ENCODE measurements around the gene EFNA5.

EFNA5 gene

GRCh38 chr5:107580889-107581820, 89.6 kb downstream of the EFNA5 start:
- in situ Hi-C loops (cut with MboI; ENCODE audit: low pct_unique_long_range_greater_than_20kb, low sequenced_read_pairs): no loop called here
- DNase-seq: no peak

- no peak for DNase-seq
- in situ Hi-C loops (cut with MboI; ENCODE audit: low pct_unique_long_range_greater_than_20kb, low sequenced_read_pairs): no loop called here
Measured at GRCh38 chr5:107578051-107578635, 92.6 kb downstream of the EFNA5 start.

- in situ Hi-C loops (cut with MboI; ENCODE audit: low pct_unique_long_range_greater_than_20kb, low sequenced_read_pairs): no loop called here
- no peak for DNase-seq
Measured at GRCh38 chr5:107577394-107577950, 93.3 kb downstream of the EFNA5 start.

GRCh38 chr5:107576736-107577393, 93.9 kb downstream of the EFNA5 start:
- DNase-seq: no peak
- in situ Hi-C loops (cut with MboI; ENCODE audit: low pct_unique_long_range_greater_than_20kb, low sequenced_read_pairs): no loop called here

- in situ Hi-C loops (cut with MboI; ENCODE audit: low pct_unique_long_range_greater_than_20kb, low sequenced_read_pairs): no loop called here
- DNase-seq: no peak
Measured at GRCh38 chr5:107576155-107576554, 94.6 kb downstream of the EFNA5 start.

- DNase-seq: no peak
- in situ Hi-C loops (cut with MboI; ENCODE audit: low pct_unique_long_range_greater_than_20kb, low sequenced_read_pairs): no loop called here
Measured at GRCh38 chr5:107574287-107574686, 96.5 kb downstream of the EFNA5 start.

- in situ Hi-C loops (cut with MboI; ENCODE audit: low pct_unique_long_range_greater_than_20kb, low sequenced_read_pairs): no loop called here
- no peak for DNase-seq
Measured at GRCh38 chr5:107572715-107573368, 97.9 kb downstream of the EFNA5 start.

GRCh38 chr5:107571621-107572536, 98.9 kb downstream of the EFNA5 start:
- DNase-seq: peak; percentile 85
- in situ Hi-C loops (cut with MboI; ENCODE audit: low pct_unique_long_range_greater_than_20kb, low sequenced_read_pairs): no loop called here

- no peak for DNase-seq
- in situ Hi-C loops (cut with MboI; ENCODE audit: low pct_unique_long_range_greater_than_20kb, low sequenced_read_pairs): no loop called here
Measured at GRCh38 chr5:107570805-107571531, 99.8 kb downstream of the EFNA5 start.

- in situ Hi-C loops (cut with MboI; ENCODE audit: low pct_unique_long_range_greater_than_20kb, low sequenced_read_pairs): no loop called here
- no peak for DNase-seq
Measured at GRCh38 chr5:107570181-107570580, 100.6 kb downstream of the EFNA5 start.

GRCh38 chr5:107567901-107568671, 102.7 kb downstream of the EFNA5 start:
- DNase-seq: no peak
- in situ Hi-C loops (cut with MboI; ENCODE audit: low pct_unique_long_range_greater_than_20kb, low sequenced_read_pairs): no loop called here

- DNase-seq: no peak
- in situ Hi-C loops (cut with MboI; ENCODE audit: low pct_unique_long_range_greater_than_20kb, low sequenced_read_pairs): no loop called here
Measured at GRCh38 chr5:107566986-107567385, 103.8 kb downstream of the EFNA5 start.

GRCh38 chr5:107565791-107566767, 104.7 kb downstream of the EFNA5 start:
- no peak for DNase-seq
- in situ Hi-C loops (cut with MboI; ENCODE audit: low pct_unique_long_range_greater_than_20kb, low sequenced_read_pairs): no loop called here

GRCh38 chr5:107564931-107565372, 105.8 kb downstream of the EFNA5 start:
- in situ Hi-C loops (cut with MboI; ENCODE audit: low pct_unique_long_range_greater_than_20kb, low sequenced_read_pairs): no loop called here
- no peak for DNase-seq

GRCh38 chr5:107563959-107564544, 106.7 kb downstream of the EFNA5 start:
- in situ Hi-C loops (cut with MboI; ENCODE audit: low pct_unique_long_range_greater_than_20kb, low sequenced_read_pairs): no loop called here
- no peak for DNase-seq

GRCh38 chr5:107560377-107560776, 110.4 kb downstream of the EFNA5 start:
- in situ Hi-C loops (cut with MboI; ENCODE audit: low pct_unique_long_range_greater_than_20kb, low sequenced_read_pairs): no loop called here
- no peak for DNase-seq

Data from KBM-7 (cell line).